LHCN-M2 (cell line): ENCODE results near the gene AIG1. TPM values are rescaled to one million over a fixed set of nuclear protein-coding genes. Genes with fewer than 3 reads are reported as not detected.
"Not testable (repeated sequence)": the region's sequence is repeated elsewhere in the genome, so short reads cannot be mapped to it uniquely, and the experiment has no call there.

ENCODE experiments used
- DNase-seq: peaks from one replicate; pipeline ENCODE4 v3.0.0-alpha.2; 2012; ENCODE audit warnings: low read depth
- total RNA-seq: library from RNA; depleted of rRNA; stranded (reverse); fragments of >200 nt; gene quantifications from 2 replicates; pipeline ENCODE4 v1.2.3, GENCODE V29; 2014

Gene AIG1
- total RNA-seq, 1 experiment from 2014 or later, result 41.6 TPM

GRCh38 chr6:143055891-143056290 lies 4.8 kb upstream of the AIG1 start:
- DNase-seq, result no peak

- peak; percentile 43 for DNase-seq
Observed at GRCh38 chr6:143058987-143059386, 1.7 kb upstream of the AIG1 start.

- peak; percentile 93 for DNase-seq
Observed at GRCh38 chr6:143059663-143060353, 881 bp upstream of the AIG1 start.

GRCh38 chr6:143060354-143060805 lies 309 bp upstream of the AIG1 start:
- peak; percentile 88 for DNase-seq

- DNase-seq, result peak; percentile 73
Observed at GRCh38 chr6:143061597-143062385, 1.1 kb downstream of the AIG1 start.

GRCh38 chr6:143062551-143062950 lies 1.9 kb downstream of the AIG1 start:
- DNase-seq, result no peak

GRCh38 chr6:143063631-143064030 lies 2.9 kb downstream of the AIG1 start:
- DNase-seq, result peak; percentile 50

GRCh38 chr6:143064271-143064670 lies 3.6 kb downstream of the AIG1 start:
- no peak for DNase-seq

GRCh38 chr6:143064951-143065683 lies 4.4 kb downstream of the AIG1 start:
- peak; percentile 31 for DNase-seq

- no peak for DNase-seq
Observed at GRCh38 chr6:143068001-143068400, 7.3 kb downstream of the AIG1 start.

GRCh38 chr6:143074101-143074500 lies 13.4 kb downstream of the AIG1 start:
- no peak for DNase-seq

- DNase-seq, result no peak
Observed at GRCh38 chr6:143074670-143075318, 14.1 kb downstream of the AIG1 start.

- DNase-seq, result no peak
Observed at GRCh38 chr6:143078468-143079324, 18.0 kb downstream of the AIG1 start.

- no peak for DNase-seq
Observed at GRCh38 chr6:143079325-143079640, 18.6 kb downstream of the AIG1 start.

GRCh38 chr6:143082274-143082673 lies 21.6 kb downstream of the AIG1 start:
- not testable (repeated sequence) for DNase-seq

- DNase-seq, result not testable (repeated sequence)
Observed at GRCh38 chr6:143084019-143084418, 23.3 kb downstream of the AIG1 start.

- DNase-seq, result not testable (repeated sequence)
Observed at GRCh38 chr6:143087335-143087734, 26.6 kb downstream of the AIG1 start.

GRCh38 chr6:143087856-143088255 lies 27.2 kb downstream of the AIG1 start:
- no peak for DNase-seq

- no peak for DNase-seq
Observed at GRCh38 chr6:143090314-143091044, 29.8 kb downstream of the AIG1 start.

- DNase-seq, result no peak
Observed at GRCh38 chr6:143092768-143093167, 32.1 kb downstream of the AIG1 start.
